Islet precursor cell (in vitro differentiated cells): ENCODE results near the gene OR6M1.

ENCODE experiments used
- DNase-seq: peaks from one replicate; pipeline ENCODE4 v3.0.0-alpha.2; 2018

The OR6M1 gene

GRCh38 chr11:123806249-123806648 lies at the start of gene OR6M1:
Gene OR6M1 (minus strand): TSS chr11:123806349. CDS start chr11:123806349, 0 bp downstream.
- DNase-seq, result no peak

GRCh38 chr11:123853038-123853437 lies 46.9 kb upstream of the OR6M1 start:
- DNase-seq, result no peak

- no peak for DNase-seq
Measured at GRCh38 chr11:123852321-123852720, 46.2 kb upstream of the OR6M1 start.

GRCh38 chr11:123851110-123851509 lies 45.0 kb upstream of the OR6M1 start:
- DNase-seq, result no peak

GRCh38 chr11:123841174-123841573 lies 35.0 kb upstream of the OR6M1 start:
- no peak for DNase-seq

- DNase-seq, result no peak
Measured at GRCh38 chr11:123839131-123839530, 33.0 kb upstream of the OR6M1 start.

GRCh38 chr11:123838659-123839058 lies 32.5 kb upstream of the OR6M1 start:
- DNase-seq, result no peak

- DNase-seq, result no peak
Measured at GRCh38 chr11:123838199-123838598, 32.0 kb upstream of the OR6M1 start.

- DNase-seq, result no peak
Measured at GRCh38 chr11:123833095-123833494, 26.9 kb upstream of the OR6M1 start.

- no peak for DNase-seq
Measured at GRCh38 chr11:123829745-123830144, 23.6 kb upstream of the OR6M1 start.

- peak; percentile 55 for DNase-seq
Measured at GRCh38 chr11:123822599-123822998, 16.4 kb upstream of the OR6M1 start.

GRCh38 chr11:123822032-123822431 lies 15.9 kb upstream of the OR6M1 start:
- no peak for DNase-seq

- DNase-seq, result no peak
Measured at GRCh38 chr11:123815122-123815521, 9.0 kb upstream of the OR6M1 start.

- DNase-seq, result no peak
Measured at GRCh38 chr11:123801765-123802164, 4.4 kb downstream of the OR6M1 start.

- no peak for DNase-seq
Measured at GRCh38 chr11:123800036-123800435, 6.1 kb downstream of the OR6M1 start.

GRCh38 chr11:123799438-123799837 lies 6.7 kb downstream of the OR6M1 start:
- no peak for DNase-seq

GRCh38 chr11:123798513-123799252 lies 7.5 kb downstream of the OR6M1 start:
- DNase-seq, result no peak

- DNase-seq, result no peak
Measured at GRCh38 chr11:123798079-123798478, 8.1 kb downstream of the OR6M1 start.

GRCh38 chr11:123797541-123797940 lies 8.6 kb downstream of the OR6M1 start:
- no peak for DNase-seq

- DNase-seq, result no peak
Measured at GRCh38 chr11:123797114-123797513, 9.0 kb downstream of the OR6M1 start.

GRCh38 chr11:123796226-123796625 lies 9.9 kb downstream of the OR6M1 start:
- DNase-seq, result no peak

GRCh38 chr11:123783536-123783935 lies 22.6 kb downstream of the OR6M1 start:
- no peak for DNase-seq

GRCh38 chr11:123778511-123778910 lies 27.6 kb downstream of the OR6M1 start:
- no peak for DNase-seq

- no peak for DNase-seq
Measured at GRCh38 chr11:123775715-123776549, 30.2 kb downstream of the OR6M1 start.
